Activated CD8-positive, alpha-beta T cell treated with anti-CD3 and anti-CD28 coated beads, Interleukin-2, amount 10 ng/mL, durations not matched to agents 7 days and 5 days (primary cell): Measurements from ENCODE around the gene ANTXR1. TPM values are rescaled to one million over a fixed set of nuclear protein-coding genes. Genes with fewer than 3 reads are reported as not detected.

Experiments
- ATAC-seq: fragments of 150-1000 bp; cut with Tn5 transposase; one replicate; pipeline ENCODE4 v1.10.0; 2021; ENCODE audit warnings: moderate library complexity
- CTCF ChIA-PET: fragments of 350-600 bp; sonication (Branson Sonifier 250); formaldehyde crosslinking; loops from one replicate; lab custom pipeline; 2021; ENCODE audit warnings: antibody characterized with exemption; lab: Charles Lee
- POLR2A ChIA-PET: fragments of 350-600 bp; sonication (Branson Sonifier 250); formaldehyde crosslinking; loops from one replicate; lab custom pipeline; 2021; ENCODE audit warnings: antibody characterized with exemption; lab: Charles Lee
- DNase-seq: peaks from one replicate; pipeline ENCODE4 v3.0.0-alpha.2; 2020
- H3K27ac Mint-ChIP-seq: one replicate; pipeline ENCODE4 v1.8.0; 2021; ENCODE audit warnings: mild to moderate bottlenecking, mixed read lengths
- H3K27me3 Mint-ChIP-seq: one replicate; pipeline ENCODE4 v1.8.0; 2021; ENCODE audit warnings: low read depth, mixed read lengths
- H3K36me3 Mint-ChIP-seq: one replicate; pipeline ENCODE4 v1.8.0; 2021; ENCODE audit warnings: low read depth, mixed read lengths
- H3K4me1 Mint-ChIP-seq: one replicate; pipeline ENCODE4 v1.8.0; 2021; ENCODE audit warnings: low read depth, mixed read lengths
- H3K4me3 Mint-ChIP-seq: one replicate; pipeline ENCODE4 v1.8.0; 2021; ENCODE audit warnings: mild to moderate bottlenecking, mixed read lengths
- H3K9me3 Mint-ChIP-seq: one replicate; pipeline ENCODE4 v1.8.0; 2022; ENCODE audit warnings: mixed read lengths; ENCODE audit not compliant: insufficient read depth
- total RNA-seq, 2 experiments: library from RNA; stranded (reverse); gene quantifications; one replicate each; pipeline ENCODE4 v1.2.3, GENCODE V29; 2021

Gene ANTXR1
- total RNA-seq, 2 experiments from 2014 or later, result 0.05 TPM; not detected in 1

- peaks cover 30% of the 10 kb centered on the region for H3K27me3 Mint-ChIP-seq
- no peak for ATAC-seq
- DNase-seq, result no peak
- H3K4me3 Mint-ChIP-seq, result no peak overlapping the region
- CTCF ChIA-PET, result no interaction called here
- H3K27ac Mint-ChIP-seq, result no peak overlapping the region
- POLR2A ChIA-PET, result no interaction called here
- no peaks in the 10 kb centered on the region for H3K36me3 Mint-ChIP-seq
- no peaks in the 10 kb centered on the region for H3K4me1 Mint-ChIP-seq
- no peaks in the 10 kb centered on the region for H3K9me3 Mint-ChIP-seq
These were observed 79.9 kb downstream of the ANTXR1 start for GRCh38 chr2:69092857-69093256.

GRCh38 chr2:69095305-69095704, 82.3 kb downstream of the ANTXR1 start:
- DNase-seq, result no peak
- no peaks in the 10 kb centered on the region for H3K9me3 Mint-ChIP-seq
- H3K27me3 Mint-ChIP-seq, result peaks cover 21% of the 10 kb centered on the region
- H3K4me3 Mint-ChIP-seq, result no peak overlapping the region
- H3K27ac Mint-ChIP-seq, result no peak overlapping the region
- CTCF ChIA-PET, result no interaction called here
- POLR2A ChIA-PET, result no interaction called here
- no peaks in the 10 kb centered on the region for H3K36me3 Mint-ChIP-seq
- ATAC-seq, result no peak
- H3K4me1 Mint-ChIP-seq, result no peaks in the 10 kb centered on the region

GRCh38 chr2:69096326-69097095, 83.5 kb downstream of the ANTXR1 start:
- no peak overlapping the region for H3K4me3 Mint-ChIP-seq
- no peaks in the 10 kb centered on the region for H3K9me3 Mint-ChIP-seq
- no peak for DNase-seq
- no peaks in the 10 kb centered on the region for H3K36me3 Mint-ChIP-seq
- ChIA-PET CTCF (no interaction called here), POLR2A (no interaction called here)
- peaks cover 20% of the 10 kb centered on the region for H3K27me3 Mint-ChIP-seq
- H3K4me1 Mint-ChIP-seq, result no peaks in the 10 kb centered on the region
- ATAC-seq, result no peak
- H3K27ac Mint-ChIP-seq, result no peak overlapping the region

- Mint-ChIP-seq H3K4me1 (no peaks in the 10 kb centered on the region), H3K27me3 (peaks cover 17% of the 10 kb centered on the region), H3K4me3 (no peak overlapping the region), H3K27ac (no peak overlapping the region), H3K9me3 (no peaks in the 10 kb centered on the region), H3K36me3 (no peaks in the 10 kb centered on the region)
- no peak for ATAC-seq
- no peak for DNase-seq
- CTCF ChIA-PET, result no interaction called here
- POLR2A ChIA-PET, result no interaction called here
These were observed 84.2 kb downstream of the ANTXR1 start for GRCh38 chr2:69097148-69097610.

GRCh38 chr2:69097891-69098655, 85.1 kb downstream of the ANTXR1 start:
- ATAC-seq, result no peak
- H3K9me3 Mint-ChIP-seq, result no peaks in the 10 kb centered on the region
- no peak overlapping the region for H3K4me3 Mint-ChIP-seq
- no peak overlapping the region for H3K27ac Mint-ChIP-seq
- peaks cover 16% of the 10 kb centered on the region for H3K27me3 Mint-ChIP-seq
- H3K4me1 Mint-ChIP-seq, result no peaks in the 10 kb centered on the region
- H3K36me3 Mint-ChIP-seq, result no peaks in the 10 kb centered on the region
- POLR2A ChIA-PET, result interaction anchor here (0.6 kb wide), 1 partner anchor 53 kb away, joined by 3 read pairs; no protein-coding TSS in a partner anchor
- CTCF ChIA-PET, result interaction anchor here (0.6 kb wide), 1 partner anchor 226 kb away, joined by 3 read pairs; no protein-coding TSS in a partner anchor
- no peak for DNase-seq

- no peaks in the 10 kb centered on the region for H3K4me1 Mint-ChIP-seq
- DNase-seq (no peak), ATAC-seq (no peak)
- H3K27ac Mint-ChIP-seq, result no peak overlapping the region
- CTCF ChIA-PET, result no interaction called here
- H3K9me3 Mint-ChIP-seq, result no peaks in the 10 kb centered on the region
- no peak overlapping the region for H3K4me3 Mint-ChIP-seq
- POLR2A ChIA-PET, result no interaction called here
- no peaks in the 10 kb centered on the region for H3K36me3 Mint-ChIP-seq
- peaks cover 10% of the 10 kb centered on the region for H3K27me3 Mint-ChIP-seq
These were observed 86.6 kb downstream of the ANTXR1 start for GRCh38 chr2:69099541-69099940.

GRCh38 chr2:69100220-69100723, 87.3 kb downstream of the ANTXR1 start:
- Mint-ChIP-seq H3K9me3 (no peaks in the 10 kb centered on the region), H3K4me3 (no peak overlapping the region), H3K27ac (no peak overlapping the region), H3K36me3 (no peaks in the 10 kb centered on the region), H3K4me1 (no peaks in the 10 kb centered on the region), H3K27me3 (peaks cover 7% of the 10 kb centered on the region)
- ChIA-PET POLR2A (no interaction called here), CTCF (no interaction called here)
- DNase-seq (no peak), ATAC-seq (no peak)

- DNase-seq (no peak), ATAC-seq (no peak)
- no peak overlapping the region for H3K27ac Mint-ChIP-seq
- no peaks in the 10 kb centered on the region for H3K9me3 Mint-ChIP-seq
- ChIA-PET CTCF (no interaction called here), POLR2A (no interaction called here)
- peaks cover 8% of the 10 kb centered on the region for H3K27me3 Mint-ChIP-seq
- H3K4me3 Mint-ChIP-seq, result no peak overlapping the region
- H3K4me1 Mint-ChIP-seq, result no peaks in the 10 kb centered on the region
- no peaks in the 10 kb centered on the region for H3K36me3 Mint-ChIP-seq
These were observed 89.1 kb downstream of the ANTXR1 start for GRCh38 chr2:69102041-69102593.

- Mint-ChIP-seq H3K27ac (no peak overlapping the region), H3K9me3 (no peaks in the 10 kb centered on the region), H3K4me3 (no peak overlapping the region), H3K4me1 (no peaks in the 10 kb centered on the region), H3K36me3 (no peaks in the 10 kb centered on the region), H3K27me3 (peaks cover 5% of the 10 kb centered on the region)
- no peak for DNase-seq
- ATAC-seq, result no peak
- CTCF ChIA-PET, result no interaction called here
- POLR2A ChIA-PET, result no interaction called here
These were observed 90.4 kb downstream of the ANTXR1 start for GRCh38 chr2:69103419-69103818.

- ATAC-seq, result no peak
- DNase-seq, result no peak
- Mint-ChIP-seq H3K9me3 (no peaks in the 10 kb centered on the region), H3K27ac (no peak overlapping the region), H3K4me1 (no peaks in the 10 kb centered on the region), H3K36me3 (no peaks in the 10 kb centered on the region), H3K27me3 (peaks cover 7% of the 10 kb centered on the region), H3K4me3 (no peak overlapping the region)
- ChIA-PET POLR2A (no interaction called here), CTCF (no interaction called here)
These were observed 91.3 kb downstream of the ANTXR1 start for GRCh38 chr2:69104261-69104660.

- POLR2A ChIA-PET, result no interaction called here
- H3K36me3 Mint-ChIP-seq, result no peaks in the 10 kb centered on the region
- DNase-seq (no peak), ATAC-seq (no peak)
- H3K4me3 Mint-ChIP-seq, result no peak overlapping the region
- H3K9me3 Mint-ChIP-seq, result no peaks in the 10 kb centered on the region
- H3K27ac Mint-ChIP-seq, result no peak overlapping the region
- CTCF ChIA-PET, result no interaction called here
- peaks cover 15% of the 10 kb centered on the region for H3K27me3 Mint-ChIP-seq
- no peaks in the 10 kb centered on the region for H3K4me1 Mint-ChIP-seq
These were observed 96.3 kb downstream of the ANTXR1 start for GRCh38 chr2:69109255-69109654.

- POLR2A ChIA-PET, result no interaction called here
- peaks cover 18% of the 10 kb centered on the region for H3K27me3 Mint-ChIP-seq
These were observed 98.1 kb downstream of the ANTXR1 start for GRCh38 chr2:69111076-69111475.

More at GRCh38 chr2:69111076-69111475, 98.1 kb downstream of the ANTXR1 start:
- Mint-ChIP-seq H3K36me3 (no peaks in the 10 kb centered on the region), H3K4me1 (no peaks in the 10 kb centered on the region), H3K4me3 (no peak overlapping the region), H3K27ac (no peak overlapping the region), H3K9me3 (no peaks in the 10 kb centered on the region)
- CTCF ChIA-PET, result no interaction called here
- no peak for DNase-seq
- ATAC-seq, result no peak
